ENCODE measurements around the gene AGBL1. TPM values are rescaled to one million over a fixed set of nuclear protein-coding genes. Genes with fewer than 3 reads are reported as not detected.

The AGBL1 gene
- total RNA-seq, 1 experiment from 2014 or later, result not detected

DNA sequence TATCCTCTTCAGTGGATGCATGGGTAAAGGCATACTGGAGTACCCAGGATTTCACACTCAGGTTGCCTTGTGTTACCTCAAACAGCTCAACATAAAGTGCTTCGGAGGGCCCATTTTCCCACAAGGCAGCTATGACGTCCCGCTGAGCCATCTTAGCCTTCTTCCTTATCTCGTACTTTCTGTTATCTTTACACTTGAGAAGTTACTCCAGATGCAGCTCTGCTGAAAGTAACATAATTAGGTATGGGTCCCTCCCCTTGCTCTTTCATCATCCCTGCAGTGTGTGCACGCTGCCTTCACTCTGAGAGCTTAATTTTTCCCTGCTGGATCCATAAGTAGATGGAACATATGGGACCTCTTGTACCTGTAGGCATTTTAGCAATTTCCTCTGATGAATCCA lies 410.3 kb downstream of the AGBL1 start:
- no peaks in the 10 kb centered on the region for H3K9me2 ChIP-seq (ENCODE audit: insufficient read depth)

DNA sequence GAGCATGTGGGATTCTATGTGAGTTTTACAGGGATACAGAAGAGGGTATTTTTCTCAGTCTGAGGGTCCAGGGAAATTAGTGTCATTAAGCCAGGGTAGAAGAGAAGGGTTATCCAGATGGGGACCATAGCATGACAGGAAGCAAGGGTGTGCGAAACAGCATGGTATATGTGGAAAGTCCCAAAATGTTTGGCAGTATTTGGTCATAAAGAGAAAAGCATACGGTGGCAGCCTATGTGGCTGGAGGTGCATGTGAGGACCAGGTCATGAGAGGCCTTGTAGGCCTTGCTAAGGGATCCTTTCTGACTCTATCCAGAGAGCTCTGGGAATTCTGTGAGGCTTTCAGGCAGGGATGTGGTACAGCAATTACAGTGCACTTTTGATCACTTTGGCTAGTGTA lies 411.4 kb downstream of the AGBL1 start:
- ChIA-PET CTCF (no interaction called here), POLR2A (ENCODE audit: unreplicated experiment) (no interaction called here)
- Histone ChIP-seq H3F3A (ENCODE audit: insufficient read depth, low read depth) (no peaks in the 10 kb centered on the region), H3K36me3 (ENCODE audit: low read depth) (no peaks in the 10 kb centered on the region), H3K9me3 (ENCODE audit: insufficient read depth, low read depth) (no peaks in the 10 kb centered on the region), H3K27me3 (ENCODE audit: insufficient read depth, low read depth) (0 out of 2 replicates have a peak, but pooled peaks cover 4% of the 10 kb centered on the region), H3K9me2 (ENCODE audit: insufficient read depth) (no peaks in the 10 kb centered on the region), H3K27ac (no peak overlapping the region), H3K79me2 (ENCODE audit: low read depth) (no peaks in the 10 kb centered on the region), H3K4me2 (no peak overlapping the region), H3K4me3 (no peak overlapping the region), H3K4me1 (replicated peaks; ENCODE audit: insufficient read depth) (no peaks in the 10 kb centered on the region), H4K20me1 (ENCODE audit: insufficient read depth) (no peaks in the 10 kb centered on the region), H2AFZ (no peak overlapping the region)
- no peak for DNase-seq
- intact Hi-C loops (cut with micrococcal nuclease; ENCODE audit: unreplicated experiment), result no loop called here
- TF ChIP-seq, protein P1, sequence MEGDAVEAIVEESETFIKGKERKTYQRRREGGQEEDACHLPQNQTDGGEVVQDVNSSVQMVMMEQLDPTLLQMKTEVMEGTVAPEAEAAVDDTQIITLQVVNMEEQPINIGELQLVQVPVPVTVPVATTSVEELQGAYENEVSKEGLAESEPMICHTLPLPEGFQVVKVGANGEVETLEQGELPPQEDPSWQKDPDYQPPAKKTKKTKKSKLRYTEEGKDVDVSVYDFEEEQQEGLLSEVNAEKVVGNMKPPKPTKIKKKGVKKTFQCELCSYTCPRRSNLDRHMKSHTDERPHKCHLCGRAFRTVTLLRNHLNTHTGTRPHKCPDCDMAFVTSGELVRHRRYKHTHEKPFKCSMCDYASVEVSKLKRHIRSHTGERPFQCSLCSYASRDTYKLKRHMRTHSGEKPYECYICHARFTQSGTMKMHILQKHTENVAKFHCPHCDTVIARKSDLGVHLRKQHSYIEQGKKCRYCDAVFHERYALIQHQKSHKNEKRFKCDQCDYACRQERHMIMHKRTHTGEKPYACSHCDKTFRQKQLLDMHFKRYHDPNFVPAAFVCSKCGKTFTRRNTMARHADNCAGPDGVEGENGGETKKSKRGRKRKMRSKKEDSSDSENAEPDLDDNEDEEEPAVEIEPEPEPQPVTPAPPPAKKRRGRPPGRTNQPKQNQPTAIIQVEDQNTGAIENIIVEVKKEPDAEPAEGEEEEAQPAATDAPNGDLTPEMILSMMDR (conservative IDR thresholded peaks at IDR 0.05), result no peak
- no TSS peak for BruUV-seq (replicated peaks)

More for the DNA sequence above, 410.3 kb downstream of the AGBL1 start:
- ChIA-PET POLR2A (ENCODE audit: unreplicated experiment) (no interaction called here), CTCF (interaction anchor here (0.6 kb wide), 1 partner anchor 1757 kb away, joined by 3 read pairs; no protein-coding TSS in a partner anchor)
- Histone ChIP-seq H3K4me1 (replicated peaks; ENCODE audit: insufficient read depth) (no peaks in the 10 kb centered on the region), H3F3A (ENCODE audit: insufficient read depth, low read depth) (no peaks in the 10 kb centered on the region), H4K20me1 (ENCODE audit: insufficient read depth) (no peaks in the 10 kb centered on the region; the same call in 1 of the 2 replicates), H2AFZ (no peak overlapping the region), H3K79me2 (ENCODE audit: low read depth) (no peaks in the 10 kb centered on the region), H3K9me3 (ENCODE audit: insufficient read depth, low read depth) (no peaks in the 10 kb centered on the region), H3K27me3 (ENCODE audit: insufficient read depth, low read depth) (0 out of 2 replicates have a peak, but pooled peaks cover 4% of the 10 kb centered on the region), H3K36me3 (ENCODE audit: low read depth) (no peaks in the 10 kb centered on the region), H3K27ac (no peak overlapping the region), H3K4me2 (no peak overlapping the region), H3K4me3 (no peak overlapping the region)
- BruUV-seq (replicated peaks), result no TSS peak
- TF ChIP-seq, protein P1 (conservative IDR thresholded peaks at IDR 0.05), result no peak
- no peak for TF ChIP-seq EZH2 (IDR thresholded peaks at IDR 0.05; ENCODE audit: low read depth)
- intact Hi-C loops (cut with micrococcal nuclease; ENCODE audit: unreplicated experiment), result no loop called here
- DNase-seq, result no peak

DNA sequence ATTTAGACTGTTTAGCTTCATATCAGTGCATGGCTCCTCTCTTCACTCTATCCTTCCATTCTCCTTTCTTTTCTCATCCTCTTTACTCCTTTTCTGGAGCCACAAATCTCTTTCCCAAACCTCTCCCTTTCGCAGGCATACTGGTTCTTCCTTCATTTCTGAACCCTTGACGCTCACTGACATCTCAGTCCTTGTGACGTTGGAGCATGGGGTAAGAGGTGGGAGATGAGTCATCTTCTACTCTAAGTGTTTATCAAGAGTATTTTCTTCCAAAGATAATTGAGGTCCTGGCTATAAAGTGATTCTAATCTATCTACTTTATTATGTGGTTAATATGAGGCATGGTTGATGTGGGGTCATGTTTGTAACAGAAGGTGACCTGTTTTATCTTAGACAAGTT lies 414.2 kb downstream of the AGBL1 start:
- DNase-seq, result no peak
- H2AFZ ChIP-seq, result no peak overlapping the region
- H4K20me1 ChIP-seq (ENCODE audit: insufficient read depth), result no peaks in the 10 kb centered on the region
- no peak overlapping the region for H3K27ac ChIP-seq
- no peaks in the 10 kb centered on the region for H3F3A ChIP-seq (ENCODE audit: insufficient read depth, low read depth)
- no peaks in the 10 kb centered on the region for H3K9me2 ChIP-seq (ENCODE audit: insufficient read depth)
- no peaks in the 10 kb centered on the region for H3K27me3 ChIP-seq (ENCODE audit: insufficient read depth, low read depth)
- POLR2A ChIA-PET (ENCODE audit: unreplicated experiment), result no interaction called here
- intact Hi-C loops (cut with micrococcal nuclease; ENCODE audit: unreplicated experiment), result no loop called here
- TF ChIP-seq, protein P1 (conservative IDR thresholded peaks at IDR 0.05), result no peak
- no peak for TF ChIP-seq EZH2 (IDR thresholded peaks at IDR 0.05; ENCODE audit: low read depth)
- no peak overlapping the region for H3K4me3 ChIP-seq
- CTCF ChIA-PET, result no interaction called here
- no peak overlapping the region for H3K4me2 ChIP-seq
- H3K79me2 ChIP-seq (ENCODE audit: low read depth), result no peaks in the 10 kb centered on the region
- BruUV-seq (replicated peaks), result no TSS peak
- H3K4me1 ChIP-seq (replicated peaks; ENCODE audit: insufficient read depth), result no peaks in the 10 kb centered on the region
- H3K9me3 ChIP-seq (ENCODE audit: insufficient read depth, low read depth), result no peaks in the 10 kb centered on the region
- H3K36me3 ChIP-seq (ENCODE audit: low read depth), result no peaks in the 10 kb centered on the region

All from PC-9 (cell line).